ENCODE measurements around the gene MYH13.

DNA sequence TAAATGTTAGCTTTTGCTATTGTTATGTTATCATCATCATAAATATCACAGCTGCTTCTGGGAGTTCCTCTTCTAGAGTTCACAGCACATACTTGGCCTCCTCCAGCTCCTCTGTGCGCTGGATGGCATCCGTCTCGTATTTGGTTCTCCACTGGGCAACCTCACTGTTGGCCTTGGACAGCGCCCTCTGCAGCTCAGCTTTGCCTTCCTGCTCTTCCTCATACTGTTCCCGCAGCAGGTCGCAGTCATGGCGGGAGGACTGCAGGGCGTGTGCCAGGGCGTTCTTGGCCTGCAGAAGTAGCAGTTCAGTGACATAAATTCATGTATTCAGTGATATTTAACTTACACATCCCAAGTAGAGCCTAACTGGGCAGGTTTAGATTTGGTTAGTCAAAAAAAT, 25.5 kb upstream of the MYH13 start:
- TF ChIP-seq, protein P1, sequence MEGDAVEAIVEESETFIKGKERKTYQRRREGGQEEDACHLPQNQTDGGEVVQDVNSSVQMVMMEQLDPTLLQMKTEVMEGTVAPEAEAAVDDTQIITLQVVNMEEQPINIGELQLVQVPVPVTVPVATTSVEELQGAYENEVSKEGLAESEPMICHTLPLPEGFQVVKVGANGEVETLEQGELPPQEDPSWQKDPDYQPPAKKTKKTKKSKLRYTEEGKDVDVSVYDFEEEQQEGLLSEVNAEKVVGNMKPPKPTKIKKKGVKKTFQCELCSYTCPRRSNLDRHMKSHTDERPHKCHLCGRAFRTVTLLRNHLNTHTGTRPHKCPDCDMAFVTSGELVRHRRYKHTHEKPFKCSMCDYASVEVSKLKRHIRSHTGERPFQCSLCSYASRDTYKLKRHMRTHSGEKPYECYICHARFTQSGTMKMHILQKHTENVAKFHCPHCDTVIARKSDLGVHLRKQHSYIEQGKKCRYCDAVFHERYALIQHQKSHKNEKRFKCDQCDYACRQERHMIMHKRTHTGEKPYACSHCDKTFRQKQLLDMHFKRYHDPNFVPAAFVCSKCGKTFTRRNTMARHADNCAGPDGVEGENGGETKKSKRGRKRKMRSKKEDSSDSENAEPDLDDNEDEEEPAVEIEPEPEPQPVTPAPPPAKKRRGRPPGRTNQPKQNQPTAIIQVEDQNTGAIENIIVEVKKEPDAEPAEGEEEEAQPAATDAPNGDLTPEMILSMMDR (IDR thresholded peaks at IDR 0.05), result no peak
- no peak for TF ChIP-seq POLR2AphosphoS5 (IDR thresholded peaks at IDR 0.05)
